WTC11 (cell line): ENCODE measurements around the gene AGPAT3. TPM values are rescaled to one million over a fixed set of nuclear protein-coding genes. Genes with fewer than 3 reads are reported as not detected.

ENCODE experiments used
- ATAC-seq: fragments of 200-7000 bp; cut with Tn5 transposase; 2 replicates; pipeline ENCODE4 v1.10.0; 2021; ENCODE audit warnings: mild to moderate bottlenecking, moderate library complexity
- CTCF ChIA-PET: fragments of 300-600 bp; sonication (Branson Sonifier 250); formaldehyde crosslinking; loops from one replicate; lab custom pipeline; 2021; ENCODE audit warnings: antibody characterized with exemption; lab: Charles Lee
- POLR2A ChIA-PET: fragments of 350-600 bp; sonication (Branson Sonifier 250); formaldehyde crosslinking; loops from one replicate; lab custom pipeline; 2021; ENCODE audit warnings: antibody characterized with exemption; lab: Charles Lee
- DNase-seq: peaks from one replicate; pipeline ENCODE4 v3.0.0; 2021; ENCODE audit warnings: low spot score
- H3K27ac Mint-ChIP-seq: 2 replicates; pipeline ENCODE4 v1.8.0; 2021; ENCODE audit warnings: mixed read lengths
- H3K27me3 Mint-ChIP-seq: 2 replicates; pipeline ENCODE4 v1.8.0; 2021; ENCODE audit warnings: low read depth, mild to moderate bottlenecking, moderate library complexity, mixed read lengths
- H3K36me3 Mint-ChIP-seq: 2 replicates; pipeline ENCODE4 v1.8.0; 2021; ENCODE audit warnings: mixed read lengths
- H3K4me1 Mint-ChIP-seq: 2 replicates; pipeline ENCODE4 v1.8.0; 2022; ENCODE audit warnings: mixed read lengths
- H3K4me3 Mint-ChIP-seq: 2 replicates; pipeline ENCODE4 v1.8.0; 2021; ENCODE audit warnings: mild to moderate bottlenecking, moderate library complexity, mixed read lengths
- H3K9me3 Mint-ChIP-seq: 2 replicates; pipeline ENCODE4 v1.8.0; 2021; ENCODE audit warnings: mixed read lengths
- ATF1 ChIP-seq: sonication (generic); formaldehyde crosslinking; IDR thresholded peaks from 2 replicates; pipeline ENCODE4 v1.8.1; 2023; ENCODE audit warnings: mild to moderate bottlenecking, moderate library complexity, missing genetic modification reagents
- ATF3 ChIP-seq: sonication (generic); formaldehyde crosslinking; conservative IDR thresholded peaks from 2 replicates; pipeline ENCODE4 v1.8.1; 2022; ENCODE audit warnings: mild to moderate bottlenecking, missing genetic modification reagents
- CREM ChIP-seq: sonication (generic); formaldehyde crosslinking; IDR thresholded peaks from 2 replicates; pipeline ENCODE4 v1.8.1; 2022; ENCODE audit warnings: mild to moderate bottlenecking, missing genetic modification reagents, moderate library complexity
- EMX1 ChIP-seq: fragments of 250-450 bp; sonication (Bioruptor Pico); IDR thresholded peaks from 2 replicates; pipeline ENCODE4 v1.8.0; 2021; ENCODE audit warnings: mild to moderate bottlenecking
- ETV6 ChIP-seq: sonication (generic); formaldehyde crosslinking; IDR thresholded peaks from 2 replicates; pipeline ENCODE4 v1.8.1; 2022; ENCODE audit warnings: mild to moderate bottlenecking, missing genetic modification reagents
- FOXJ3 ChIP-seq: sonication (generic); formaldehyde crosslinking; IDR thresholded peaks from 2 replicates; pipeline ENCODE4 v1.9.0; 2021; ENCODE audit warnings: missing genetic modification reagents, mild to moderate bottlenecking, borderline replicate concordance
- FOXK1 ChIP-seq: sonication (generic); formaldehyde crosslinking; IDR thresholded peaks from 2 replicates; pipeline ENCODE4 v1.8.0; 2022; ENCODE audit warnings: mild to moderate bottlenecking, moderate library complexity, missing genetic modification reagents
- FOXP1 ChIP-seq: sonication (generic); formaldehyde crosslinking; IDR thresholded peaks from 2 replicates; pipeline ENCODE4 v1.8.0; 2022; ENCODE audit warnings: missing genetic modification reagents, mild to moderate bottlenecking, moderate library complexity, borderline replicate concordance
- MXD4 ChIP-seq: fragments of 250-450 bp; sonication (Bioruptor Pico); IDR thresholded peaks from 2 replicates; pipeline ENCODE4 v1.8.0; 2021; ENCODE audit warnings: mild to moderate bottlenecking, moderate library complexity, borderline replicate concordance
- NFE2L1 ChIP-seq: sonication (generic); formaldehyde crosslinking; IDR thresholded peaks from 2 replicates; pipeline ENCODE4 v1.8.1; 2023; ENCODE audit warnings: missing genetic modification reagents
- NR2C2 ChIP-seq: sonication (generic); formaldehyde crosslinking; IDR thresholded peaks from 2 replicates; pipeline ENCODE4 v1.8.0; 2022; ENCODE audit warnings: mild to moderate bottlenecking, missing genetic modification reagents
- OVOL2 ChIP-seq: fragments of 250-450 bp; sonication (Bioruptor Pico); IDR thresholded peaks from 2 replicates; pipeline ENCODE4 v1.9.0; 2021; ENCODE audit warnings: mild to moderate bottlenecking, borderline replicate concordance
- ZNF232 ChIP-seq: sonication (generic); formaldehyde crosslinking; IDR thresholded peaks from 2 replicates; pipeline ENCODE4 v1.8.0; 2022; ENCODE audit warnings: mild to moderate bottlenecking, missing genetic modification reagents
- ZNF281 ChIP-seq: sonication (generic); formaldehyde crosslinking; IDR thresholded peaks from 2 replicates; pipeline ENCODE4 v1.8.0; 2023; ENCODE audit warnings: mild to moderate bottlenecking, missing genetic modification reagents
- total RNA-seq: library from RNA; stranded (reverse); gene quantifications from 3 replicates; pipeline ENCODE4 v1.2.3, GENCODE V29; 2021
- TF ChIP-seq, protein P1 (sequence below): fragments of 250-450 bp; sonication (Bioruptor Pico); IDR thresholded peaks from 2 replicates; pipeline ENCODE4 v1.9.0; 2021; ENCODE audit warnings: mild to moderate bottlenecking
- TF ChIP-seq, protein P2 (sequence below): sonication (generic); formaldehyde crosslinking; IDR thresholded peaks from 2 replicates; pipeline ENCODE4 v1.8.0; 2023; ENCODE audit warnings: missing genetic modification reagents, mild to moderate bottlenecking, borderline replicate concordance
- TF ChIP-seq, protein P3 (sequence below): sonication (generic); formaldehyde crosslinking; IDR thresholded peaks from 2 replicates; pipeline ENCODE4 v1.8.1; 2022; ENCODE audit warnings: mild to moderate bottlenecking, moderate library complexity, missing genetic modification reagents
- TF ChIP-seq, protein P4 (sequence below): fragments of 250-450 bp; sonication (Bioruptor Pico); conservative IDR thresholded peaks from 2 replicates; pipeline ENCODE4 v1.9.0; 2021; ENCODE audit warnings: mild to moderate bottlenecking
- TF ChIP-seq, protein P5 (sequence below): sonication (generic); formaldehyde crosslinking; IDR thresholded peaks from 2 replicates; pipeline ENCODE4 v1.8.0; 2022; ENCODE audit warnings: mild to moderate bottlenecking, missing genetic modification reagents

AGPAT3 gene
- total RNA-seq, 1 experiment from 2014 or later: 5.6 TPM

- TF ChIP-seq, protein P1, sequence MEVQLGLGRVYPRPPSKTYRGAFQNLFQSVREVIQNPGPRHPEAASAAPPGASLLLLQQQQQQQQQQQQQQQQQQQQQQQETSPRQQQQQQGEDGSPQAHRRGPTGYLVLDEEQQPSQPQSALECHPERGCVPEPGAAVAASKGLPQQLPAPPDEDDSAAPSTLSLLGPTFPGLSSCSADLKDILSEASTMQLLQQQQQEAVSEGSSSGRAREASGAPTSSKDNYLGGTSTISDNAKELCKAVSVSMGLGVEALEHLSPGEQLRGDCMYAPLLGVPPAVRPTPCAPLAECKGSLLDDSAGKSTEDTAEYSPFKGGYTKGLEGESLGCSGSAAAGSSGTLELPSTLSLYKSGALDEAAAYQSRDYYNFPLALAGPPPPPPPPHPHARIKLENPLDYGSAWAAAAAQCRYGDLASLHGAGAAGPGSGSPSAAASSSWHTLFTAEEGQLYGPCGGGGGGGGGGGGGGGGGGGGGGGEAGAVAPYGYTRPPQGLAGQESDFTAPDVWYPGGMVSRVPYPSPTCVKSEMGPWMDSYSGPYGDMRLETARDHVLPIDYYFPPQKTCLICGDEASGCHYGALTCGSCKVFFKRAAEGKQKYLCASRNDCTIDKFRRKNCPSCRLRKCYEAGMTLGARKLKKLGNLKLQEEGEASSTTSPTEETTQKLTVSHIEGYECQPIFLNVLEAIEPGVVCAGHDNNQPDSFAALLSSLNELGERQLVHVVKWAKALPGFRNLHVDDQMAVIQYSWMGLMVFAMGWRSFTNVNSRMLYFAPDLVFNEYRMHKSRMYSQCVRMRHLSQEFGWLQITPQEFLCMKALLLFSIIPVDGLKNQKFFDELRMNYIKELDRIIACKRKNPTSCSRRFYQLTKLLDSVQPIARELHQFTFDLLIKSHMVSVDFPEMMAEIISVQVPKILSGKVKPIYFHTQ (CRISPR knock-in tag): no peak
- TF ChIP-seq FOXP1 (CRISPR knock-in tag) (no peak), ZNF281 (CRISPR knock-in tag) (no peak), ETV6 (no peak), NR2C2 (CRISPR knock-in tag) (no peak), FOXK1 (no peak), EMX1 (no peak), ZNF232 (CRISPR knock-in tag) (no peak)
- TF ChIP-seq, protein P2, sequence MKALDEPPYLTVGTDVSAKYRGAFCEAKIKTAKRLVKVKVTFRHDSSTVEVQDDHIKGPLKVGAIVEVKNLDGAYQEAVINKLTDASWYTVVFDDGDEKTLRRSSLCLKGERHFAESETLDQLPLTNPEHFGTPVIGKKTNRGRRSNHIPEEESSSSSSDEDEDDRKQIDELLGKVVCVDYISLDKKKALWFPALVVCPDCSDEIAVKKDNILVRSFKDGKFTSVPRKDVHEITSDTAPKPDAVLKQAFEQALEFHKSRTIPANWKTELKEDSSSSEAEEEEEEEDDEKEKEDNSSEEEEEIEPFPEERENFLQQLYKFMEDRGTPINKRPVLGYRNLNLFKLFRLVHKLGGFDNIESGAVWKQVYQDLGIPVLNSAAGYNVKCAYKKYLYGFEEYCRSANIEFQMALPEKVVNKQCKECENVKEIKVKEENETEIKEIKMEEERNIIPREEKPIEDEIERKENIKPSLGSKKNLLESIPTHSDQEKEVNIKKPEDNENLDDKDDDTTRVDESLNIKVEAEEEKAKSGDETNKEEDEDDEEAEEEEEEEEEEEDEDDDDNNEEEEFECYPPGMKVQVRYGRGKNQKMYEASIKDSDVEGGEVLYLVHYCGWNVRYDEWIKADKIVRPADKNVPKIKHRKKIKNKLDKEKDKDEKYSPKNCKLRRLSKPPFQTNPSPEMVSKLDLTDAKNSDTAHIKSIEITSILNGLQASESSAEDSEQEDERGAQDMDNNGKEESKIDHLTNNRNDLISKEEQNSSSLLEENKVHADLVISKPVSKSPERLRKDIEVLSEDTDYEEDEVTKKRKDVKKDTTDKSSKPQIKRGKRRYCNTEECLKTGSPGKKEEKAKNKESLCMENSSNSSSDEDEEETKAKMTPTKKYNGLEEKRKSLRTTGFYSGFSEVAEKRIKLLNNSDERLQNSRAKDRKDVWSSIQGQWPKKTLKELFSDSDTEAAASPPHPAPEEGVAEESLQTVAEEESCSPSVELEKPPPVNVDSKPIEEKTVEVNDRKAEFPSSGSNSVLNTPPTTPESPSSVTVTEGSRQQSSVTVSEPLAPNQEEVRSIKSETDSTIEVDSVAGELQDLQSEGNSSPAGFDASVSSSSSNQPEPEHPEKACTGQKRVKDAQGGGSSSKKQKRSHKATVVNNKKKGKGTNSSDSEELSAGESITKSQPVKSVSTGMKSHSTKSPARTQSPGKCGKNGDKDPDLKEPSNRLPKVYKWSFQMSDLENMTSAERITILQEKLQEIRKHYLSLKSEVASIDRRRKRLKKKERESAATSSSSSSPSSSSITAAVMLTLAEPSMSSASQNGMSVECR (CRISPR knock-in tag): no peak
- TF ChIP-seq, protein P3, sequence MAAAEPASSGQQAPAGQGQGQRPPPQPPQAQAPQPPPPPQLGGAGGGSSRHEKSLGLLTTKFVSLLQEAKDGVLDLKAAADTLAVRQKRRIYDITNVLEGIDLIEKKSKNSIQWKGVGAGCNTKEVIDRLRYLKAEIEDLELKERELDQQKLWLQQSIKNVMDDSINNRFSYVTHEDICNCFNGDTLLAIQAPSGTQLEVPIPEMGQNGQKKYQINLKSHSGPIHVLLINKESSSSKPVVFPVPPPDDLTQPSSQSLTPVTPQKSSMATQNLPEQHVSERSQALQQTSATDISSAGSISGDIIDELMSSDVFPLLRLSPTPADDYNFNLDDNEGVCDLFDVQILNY (CRISPR knock-in tag): no peak
These were observed 60.1 kb downstream of the AGPAT3 start (continued) for GRCh38 chr21:43925096-43925481.

DNA sequence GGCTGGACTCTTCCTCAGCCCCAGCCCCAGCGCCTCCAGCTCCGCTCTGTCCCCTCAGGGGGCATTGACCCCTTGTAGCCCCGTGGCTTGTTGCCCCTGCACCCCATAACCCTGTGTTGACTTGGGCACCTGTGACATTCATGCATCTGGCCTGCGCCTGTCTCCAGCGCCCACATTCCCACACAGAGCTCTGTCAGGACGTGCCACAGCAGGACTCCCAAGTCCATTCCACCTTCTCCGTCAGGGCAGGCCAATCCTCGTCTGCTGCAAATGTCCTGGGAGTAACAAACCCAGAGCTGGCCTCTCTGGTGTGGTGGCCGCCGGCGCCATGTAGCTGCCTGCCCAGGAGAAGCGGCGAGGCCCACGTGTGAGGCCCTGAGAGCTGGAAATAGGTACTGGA lies 60.6 kb downstream of the AGPAT3 start:
- ATAC-seq (no peak), DNase-seq (no peak)
- H3K4me1 Mint-ChIP-seq: peaks cover 23% of the 10 kb centered on the region
- peak overlapping the region; percentile 45; the same call in 1 of the 2 replicates for H3K27ac Mint-ChIP-seq
- CTCF ChIA-PET: interaction anchor here (0.6 to 2.6 kb wide), 3 partner anchors 14 to 1617 kb away, joined by 3 to 18 read pairs (median 17); no protein-coding TSS in a partner anchor
- no peak overlapping the region for H3K4me3 Mint-ChIP-seq
- no peaks in the 10 kb centered on the region for H3K36me3 Mint-ChIP-seq
- H3K9me3 Mint-ChIP-seq: no peaks in the 10 kb centered on the region
- POLR2A ChIA-PET: no interaction called here
- no peaks in the 10 kb centered on the region for H3K27me3 Mint-ChIP-seq
- TF ChIP-seq NFE2L1 (CRISPR knock-in tag) (no peak), ATF3 (CRISPR knock-in tag) (no peak), ATF1 (CRISPR knock-in tag) (no peak), FOXJ3 (CRISPR knock-in tag) (no peak), MXD4 (no peak), CREM (CRISPR knock-in tag) (no peak), OVOL2 (CRISPR knock-in tag) (no peak)
- TF ChIP-seq, protein P4, sequence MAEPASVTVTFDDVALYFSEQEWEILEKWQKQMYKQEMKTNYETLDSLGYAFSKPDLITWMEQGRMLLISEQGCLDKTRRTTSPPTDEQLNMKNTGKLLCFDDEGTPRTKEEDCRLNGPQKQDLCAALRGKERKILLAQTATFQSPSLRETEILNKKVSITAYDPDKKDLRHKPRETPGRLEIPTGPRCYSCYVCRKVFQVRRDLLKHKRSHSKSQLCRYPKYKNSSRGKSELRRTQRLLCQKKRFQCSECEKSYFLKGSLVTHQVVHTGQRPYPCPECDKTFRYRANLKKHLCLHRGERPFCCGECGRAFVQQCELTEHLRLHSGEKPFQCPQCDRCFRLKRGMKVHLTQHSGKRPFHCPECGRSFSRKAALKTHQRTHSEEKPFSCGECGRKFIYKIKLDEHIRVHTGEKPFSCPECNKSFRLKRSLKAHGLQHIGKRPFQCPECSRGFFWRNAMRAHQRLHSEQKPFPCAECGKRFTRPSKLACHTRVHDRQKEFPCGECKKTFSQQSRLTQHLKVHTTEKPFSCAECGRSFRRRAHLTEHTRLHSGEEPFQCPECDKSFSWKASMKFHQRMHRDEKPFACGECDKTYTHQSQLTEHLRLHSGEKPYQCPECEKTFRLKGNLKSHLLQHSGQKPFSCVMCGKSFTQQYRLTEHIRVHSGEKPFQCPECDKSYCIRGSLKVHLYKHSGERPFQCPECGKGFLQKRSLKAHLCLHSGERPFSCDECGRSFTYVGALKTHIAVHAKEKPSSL: no peak
- TF ChIP-seq, protein P5, sequence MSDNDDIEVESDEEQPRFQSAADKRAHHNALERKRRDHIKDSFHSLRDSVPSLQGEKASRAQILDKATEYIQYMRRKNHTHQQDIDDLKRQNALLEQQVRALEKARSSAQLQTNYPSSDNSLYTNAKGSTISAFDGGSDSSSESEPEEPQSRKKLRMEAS (CRISPR knock-in tag): no peak
- TF ChIP-seq, protein P1 (CRISPR knock-in tag): no peak
